ENCODE measurements around the gene TMEM232. TPM values are rescaled to one million over a fixed set of nuclear protein-coding genes. Genes with fewer than 3 reads are reported as not detected.

Gene TMEM232
- total and polyA plus RNA-seq, 2 donors (not counting 3 experiments of a cell fraction or from before 2014, with no cell fraction given): 0.17 to 0.38 TPM

- no peaks in the 10 kb centered on the region for H3K9me1 ChIP-seq (replicated peaks; ENCODE audit: control insufficient read depth, extremely low read depth, insufficient read depth, low read length)
- CTCF ChIA-PET: interaction anchor here (1.6 kb wide), 1 partner anchor 24 kb away, joined by 3 read pairs; no protein-coding TSS in a partner anchor
- dilution Hi-C loops (cut with MboI; ENCODE audit: extremely low pct_ligation_motif_present, low sequenced_read_pairs) (no loop called here), intact Hi-C loops (cut with micrococcal nuclease) (no loop called here)
- no peaks in the 10 kb centered on the region for H3K79me2 ChIP-seq (ENCODE audit: control insufficient read depth, insufficient read depth, low read length)
- no TSS peak for BruUV-seq (replicated peaks)
- H3K27me3 ChIP-seq (ENCODE audit: control insufficient read depth in 2 of 2, insufficient read depth in 2 of 2, low read length in 2 of 2): no peaks in the 10 kb centered on the region
- H3K4me3 ChIP-seq (replicated peaks in 1 of 3; ENCODE audit: insufficient read depth in 1 of 3, low read depth in 1 of 3, low read length in 3 of 3): no peak overlapping the region
- H2AFZ ChIP-seq (ENCODE audit: low read depth, low read length): no peak overlapping the region
- H3K4me2 ChIP-seq (ENCODE audit: insufficient read depth, low read length): no peak overlapping the region
- no peaks in the 10 kb centered on the region for H4K20me1 ChIP-seq (replicated peaks; ENCODE audit: control insufficient read depth, extremely low read depth, insufficient read depth, low read length)
- H3K9me3 ChIP-seq (replicated peaks; ENCODE audit: control insufficient read depth, insufficient read depth, low read length): no peaks in the 10 kb centered on the region
- TF ChIP-seq JUN (IDR thresholded peaks at IDR 0.05; ENCODE audit: borderline replicate concordance, insufficient read depth, insufficient read length, low read depth) (no peak), EZH2 (IDR thresholded peaks at IDR 0.05; ENCODE audit: borderline replicate concordance, low read depth, low read length, severe bottlenecking) (no peak), MAX (IDR thresholded peaks at IDR 0.05; ENCODE audit: insufficient read depth, insufficient read length) (no peak), GATA2 (IDR thresholded peaks at IDR 0.05; ENCODE audit: insufficient read depth, insufficient read length, low read depth, low read length) (no peak), FOS (IDR thresholded peaks at IDR 0.05; ENCODE audit: borderline replicate concordance, insufficient read depth, low read length) (no peak), POLR2A (IDR thresholded peaks at IDR 0.05; ENCODE audit: low read depth, low read length) (no peak), MYC (IDR thresholded peaks at IDR 0.05; ENCODE audit: low read depth, low read length) (no peak), POLR2AphosphoS5 (IDR thresholded peaks at IDR 0.05; ENCODE audit: insufficient read depth, low read depth, low read length) (no peak), CTCF (IDR thresholded peaks at IDR 0.05; ENCODE audit: extremely low read depth in 1 of 2, insufficient read depth in 1 of 2, low read depth in 1 of 2, low read length in 2 of 2) (no peak)
- DNase-seq (ENCODE audit: low read depth, low spot score) (no peak), FAIRE-seq (no peak)
- H3K36me3 ChIP-seq (ENCODE audit: control insufficient read depth in 2 of 2, extremely low read depth in 1 of 2, insufficient read depth in 2 of 2, low read length in 2 of 2): no peaks in the 10 kb centered on the region
- no peak overlapping the region for H3K9ac ChIP-seq (replicated peaks; ENCODE audit: extremely low read depth, insufficient read depth, low read length)
- H3K4me1 ChIP-seq (ENCODE audit: control insufficient read depth, extremely low read depth, insufficient read depth, low read length): no peaks in the 10 kb centered on the region
- no peak overlapping the region for H3K27ac ChIP-seq (ENCODE audit: insufficient read depth, low read depth, low read length)
- POLR2A ChIA-PET: no interaction called here
Observed at GRCh38 chr5:110458313-110458712, 268.2 kb downstream of the TMEM232 start.
